Measurements from ENCODE around the gene SLC9C2.
"Not testable (repeated sequence)": the region's sequence is repeated elsewhere in the genome, so short reads cannot be mapped to it uniquely, and the experiment has no call there.

SLC9C2 gene

DNA sequence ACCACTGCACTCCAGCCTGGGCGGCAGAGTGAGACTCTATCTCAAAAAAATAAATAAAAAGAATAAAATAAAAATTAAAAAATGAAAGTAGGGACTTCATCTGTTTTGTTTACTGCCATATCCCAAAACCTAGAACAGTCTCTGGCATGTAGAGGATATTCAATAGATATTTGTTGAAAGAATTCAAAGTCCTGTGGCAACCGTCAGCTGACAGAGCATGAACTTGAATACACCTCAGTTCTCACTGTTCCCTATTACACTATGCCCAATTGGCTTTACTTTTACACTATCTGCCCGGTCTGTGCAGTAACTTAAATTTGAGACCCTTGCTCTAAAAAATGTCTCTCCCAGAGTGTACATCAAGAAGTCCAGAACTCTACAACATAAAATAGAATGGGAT lies 79.5 kb downstream of the SLC9C2 start:
- DNase-seq = no peak

DNA sequence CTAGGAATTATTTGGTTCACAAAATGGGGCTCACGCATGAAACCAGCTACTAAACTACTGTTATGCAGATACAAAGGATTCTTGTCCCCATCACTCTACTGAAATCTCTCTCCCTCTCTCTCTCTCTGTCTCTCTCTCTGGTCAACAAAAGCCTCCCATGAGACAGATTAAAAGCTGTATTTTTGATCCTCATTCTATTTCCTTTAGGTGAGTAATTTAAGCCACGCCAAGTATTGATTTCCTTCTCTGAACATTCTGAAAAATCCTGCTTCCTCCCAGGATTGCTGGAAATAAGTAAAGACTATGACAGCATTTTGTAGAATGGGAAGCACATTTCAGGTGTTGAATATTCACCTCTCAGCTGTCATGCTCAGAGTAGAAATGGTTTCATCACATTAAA lies 82.1 kb downstream of the SLC9C2 start:
- DNase-seq = no peak

DNA sequence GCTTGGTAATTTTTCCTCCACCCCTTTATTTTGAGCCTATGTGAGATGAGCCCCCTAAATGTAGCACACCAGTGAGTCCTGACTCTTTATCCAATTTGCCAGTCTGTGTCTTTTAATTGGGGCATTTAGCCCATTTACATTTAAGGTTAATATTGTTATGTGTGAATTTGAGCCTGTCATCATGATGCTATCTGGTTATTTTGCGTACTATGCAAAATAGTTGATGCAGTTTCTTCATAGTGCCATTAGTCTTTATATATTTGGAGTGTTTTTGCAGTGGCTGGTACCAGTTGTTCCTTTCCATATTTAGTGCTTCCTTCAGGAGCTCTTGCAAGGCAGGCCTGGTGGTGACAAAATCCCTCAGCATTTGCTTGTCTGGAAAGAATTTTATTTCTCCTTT lies 88.4 kb downstream of the SLC9C2 start:
- not testable (repeated sequence) for DNase-seq

DNA sequence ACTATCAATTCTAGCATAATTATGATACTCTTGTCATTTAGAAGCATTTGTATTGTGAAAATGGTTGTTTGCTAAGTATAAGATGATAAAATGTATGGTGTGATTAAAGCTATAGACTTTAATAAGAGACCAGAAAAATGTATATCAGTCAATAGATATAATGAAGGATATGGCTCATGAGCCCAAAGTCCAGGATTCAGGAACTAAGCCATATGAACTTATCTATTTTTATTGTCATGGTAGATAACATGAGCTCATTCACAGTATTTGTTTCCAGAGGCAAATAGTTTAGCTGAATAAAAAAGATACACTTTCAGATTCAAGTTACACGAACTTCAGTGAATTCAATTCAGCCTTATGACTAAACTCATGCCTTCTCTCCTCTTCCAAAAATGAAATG lies 93.1 kb downstream of the SLC9C2 start:
- no peak for DNase-seq

- no peak for DNase-seq
Measured at GRCh38 chr1:173508541-173508940, 94.3 kb downstream of the SLC9C2 start.

- no peak for DNase-seq
Measured at GRCh38 chr1:173507847-173508209, 95.0 kb downstream of the SLC9C2 start.

- peak; percentile 36 for DNase-seq
Measured at GRCh38 chr1:173507205-173507846, 95.5 kb downstream of the SLC9C2 start.

DNA sequence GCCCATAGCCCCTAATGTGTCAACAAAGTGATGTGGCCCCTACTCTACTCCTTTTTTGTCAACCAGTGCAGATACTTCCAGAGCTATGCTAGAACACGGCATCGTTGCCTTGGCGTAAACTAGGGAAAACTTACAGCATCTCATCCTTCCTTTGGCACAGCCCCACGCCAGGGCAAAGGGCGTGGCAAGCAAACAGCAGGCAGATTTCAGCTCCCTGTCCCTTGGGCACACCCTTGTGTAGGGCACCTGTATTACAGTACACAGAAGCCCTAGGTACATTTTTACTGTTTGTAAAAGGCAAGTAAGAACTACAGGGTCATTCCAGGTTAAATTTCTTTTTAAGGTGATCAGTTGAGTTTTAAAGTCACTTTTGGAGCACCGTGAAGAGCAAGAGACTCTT lies 96.4 kb downstream of the SLC9C2 start:
- DNase-seq = no peak

GRCh38 chr1:173505391-173505790 lies 97.5 kb downstream of the SLC9C2 start:
- DNase-seq = no peak

DNA sequence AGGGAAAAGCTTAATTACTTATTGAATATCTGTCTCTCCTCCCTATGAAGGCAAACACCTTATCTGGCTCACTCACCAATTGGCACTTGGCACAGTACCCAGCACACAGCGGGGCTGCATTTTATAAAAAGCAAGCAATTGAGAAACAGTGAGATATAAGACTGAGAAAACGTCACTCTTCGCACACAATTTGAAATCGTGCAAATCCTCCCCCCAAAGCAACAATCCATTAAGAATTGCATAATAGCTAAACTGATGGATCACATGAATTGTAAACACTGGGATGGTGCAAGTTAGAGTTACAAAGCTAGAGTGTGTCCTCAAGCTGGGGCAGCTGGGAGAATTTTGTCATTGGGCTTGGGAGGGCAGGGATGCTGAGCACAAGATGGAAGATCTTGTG lies 98.6 kb downstream of the SLC9C2 start:
- DNase-seq = no peak

- no peak for DNase-seq
Measured at GRCh38 chr1:173503391-173503790, 99.5 kb downstream of the SLC9C2 start.

- DNase-seq = no peak
Measured at GRCh38 chr1:173502104-173502503, 100.8 kb downstream of the SLC9C2 start.

DNA sequence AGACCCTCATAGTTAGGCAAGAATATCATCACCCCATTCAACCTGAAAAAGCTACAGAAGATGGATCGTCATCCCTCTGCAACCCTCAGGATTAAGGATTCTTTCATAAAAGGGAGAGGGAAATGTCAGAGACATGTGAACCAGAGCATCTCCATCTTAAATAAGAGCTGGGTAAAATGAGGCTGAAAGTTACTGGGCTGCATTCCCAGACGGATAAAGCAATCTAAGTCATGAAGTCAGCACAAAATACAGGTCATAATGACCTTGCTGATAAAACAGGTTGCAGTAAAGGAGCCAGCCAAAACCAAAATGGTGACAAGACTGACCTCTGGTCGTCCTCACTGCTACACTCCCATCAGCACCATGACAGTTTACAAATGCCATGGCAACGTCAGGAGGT lies 103.1 kb downstream of the SLC9C2 start:
- no peak for DNase-seq

- DNase-seq = no peak
Measured at GRCh38 chr1:173496757-173497320, 106.0 kb downstream of the SLC9C2 start.

- DNase-seq = no peak
Measured at GRCh38 chr1:173495609-173496267, 107.1 kb downstream of the SLC9C2 start.

GRCh38 chr1:173493125-173493524 lies 109.7 kb downstream of the SLC9C2 start:
- not testable (repeated sequence) for DNase-seq

DNA sequence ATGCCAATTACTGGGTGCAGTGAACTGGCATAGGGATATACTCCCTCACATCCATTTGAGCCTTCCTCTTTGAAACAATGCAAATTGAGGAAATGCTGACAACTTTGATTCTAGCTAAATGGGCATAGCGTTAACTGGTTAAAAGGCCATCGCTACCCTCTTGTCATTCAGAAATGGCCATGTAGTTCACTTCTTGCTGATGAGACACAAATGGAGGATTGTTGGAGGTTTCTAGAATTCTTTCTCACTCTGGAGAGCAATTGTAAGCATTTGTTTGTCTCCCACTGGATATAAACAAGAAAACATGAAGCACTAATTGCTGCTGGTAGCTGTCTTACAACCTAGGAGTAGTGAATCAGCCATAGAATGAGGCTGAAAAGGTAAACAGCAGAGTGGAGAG lies 111.4 kb downstream of the SLC9C2 start:
- DNase-seq = no peak

DNA sequence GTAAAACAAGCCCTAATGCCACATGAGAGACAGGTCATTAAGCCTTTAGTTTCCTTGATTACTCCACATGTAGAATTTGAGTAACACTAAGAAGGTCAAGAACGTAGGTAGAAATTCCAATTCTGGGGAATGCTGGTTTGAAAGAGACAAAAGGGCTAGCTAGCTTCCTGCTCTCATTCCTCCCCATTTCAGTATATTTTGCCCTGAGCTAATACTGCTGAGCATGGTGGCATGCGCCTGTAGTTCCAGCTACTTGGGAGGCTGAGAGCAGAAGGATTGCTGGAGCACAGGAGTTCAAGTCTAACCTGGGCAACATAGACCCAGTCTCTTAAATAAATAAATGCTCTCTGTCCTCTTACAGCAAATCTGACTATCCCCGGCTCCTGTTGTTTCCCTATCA lies 112.9 kb downstream of the SLC9C2 start:
- no peak for DNase-seq

- DNase-seq = no peak
Measured at GRCh38 chr1:173489149-173489600, 113.7 kb downstream of the SLC9C2 start.

DNA sequence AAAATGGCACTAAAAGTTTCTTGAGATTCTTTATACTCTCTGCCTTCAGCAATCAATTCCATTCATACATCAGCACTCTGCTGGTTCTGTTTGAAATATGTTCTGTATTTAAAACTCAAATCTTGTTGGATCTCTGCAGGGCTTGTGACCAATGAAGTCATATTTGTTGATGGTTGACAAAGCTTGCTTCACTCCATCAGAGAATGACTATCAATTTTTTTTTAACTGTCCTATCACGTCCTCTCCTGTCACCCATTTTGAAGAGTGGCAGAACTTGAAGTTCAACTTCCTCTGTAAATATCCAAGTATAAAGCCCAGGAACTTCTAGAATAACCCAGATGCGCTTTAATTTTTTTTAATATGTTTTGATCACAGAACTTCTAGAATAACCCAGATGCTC lies 114.9 kb downstream of the SLC9C2 start:
- DNase-seq = no peak

DNA sequence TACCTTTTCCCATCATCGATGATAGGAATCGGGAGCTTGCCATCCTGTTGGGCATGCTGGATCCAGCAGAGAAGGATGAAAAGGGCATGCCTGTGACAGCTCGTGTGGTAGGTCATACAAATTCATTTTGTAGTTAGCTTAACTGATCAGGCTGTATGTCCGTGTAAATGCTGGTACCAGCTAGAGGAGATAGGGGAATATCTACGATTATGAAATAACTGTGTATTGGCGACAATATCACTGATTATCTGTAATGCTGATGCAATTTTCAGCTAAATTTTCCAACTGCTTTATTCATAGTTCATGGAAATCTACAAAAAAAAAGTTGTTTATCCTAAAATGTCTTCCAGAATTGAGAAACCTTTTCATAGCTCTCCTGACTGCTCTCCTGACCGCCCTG lies 117.5 kb downstream of the SLC9C2 start:
- no peak for DNase-seq

- no peak for DNase-seq
Measured at GRCh38 chr1:173484276-173484675, 118.6 kb downstream of the SLC9C2 start.

GRCh38 chr1:173482683-173483082 lies 120.2 kb downstream of the SLC9C2 start:
- no peak for DNase-seq

- DNase-seq = no peak
Measured at GRCh38 chr1:173481195-173481772, 121.6 kb downstream of the SLC9C2 start.
